Measurements from ENCODE around the gene SLC27A5. TPM values are rescaled to one million over a fixed set of nuclear protein-coding genes. Genes with fewer than 3 reads are reported as not detected.

Gene SLC27A5
- total and polyA plus RNA-seq, 2 of the 13 experiments (the other 11 are each of a cell fraction or from before 2014, with no cell fraction given), result 30.3 to 40.2 TPM

DNA sequence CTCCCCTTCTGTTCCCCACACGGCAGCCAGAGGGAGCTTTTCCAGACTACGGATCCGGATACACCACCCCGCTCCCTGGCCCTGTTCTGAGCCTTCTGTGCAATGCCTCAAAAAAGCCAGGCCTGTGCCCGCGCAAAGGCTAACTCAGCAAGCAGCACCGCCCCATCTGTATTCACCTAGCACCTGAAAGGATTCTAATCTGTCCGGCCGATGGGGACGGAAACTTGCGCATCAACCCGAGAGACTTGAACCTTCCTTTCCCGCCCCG is 7.2 kb upstream of the SLC27A5 start (continued):
- TF ChIP-seq, protein P1, sequence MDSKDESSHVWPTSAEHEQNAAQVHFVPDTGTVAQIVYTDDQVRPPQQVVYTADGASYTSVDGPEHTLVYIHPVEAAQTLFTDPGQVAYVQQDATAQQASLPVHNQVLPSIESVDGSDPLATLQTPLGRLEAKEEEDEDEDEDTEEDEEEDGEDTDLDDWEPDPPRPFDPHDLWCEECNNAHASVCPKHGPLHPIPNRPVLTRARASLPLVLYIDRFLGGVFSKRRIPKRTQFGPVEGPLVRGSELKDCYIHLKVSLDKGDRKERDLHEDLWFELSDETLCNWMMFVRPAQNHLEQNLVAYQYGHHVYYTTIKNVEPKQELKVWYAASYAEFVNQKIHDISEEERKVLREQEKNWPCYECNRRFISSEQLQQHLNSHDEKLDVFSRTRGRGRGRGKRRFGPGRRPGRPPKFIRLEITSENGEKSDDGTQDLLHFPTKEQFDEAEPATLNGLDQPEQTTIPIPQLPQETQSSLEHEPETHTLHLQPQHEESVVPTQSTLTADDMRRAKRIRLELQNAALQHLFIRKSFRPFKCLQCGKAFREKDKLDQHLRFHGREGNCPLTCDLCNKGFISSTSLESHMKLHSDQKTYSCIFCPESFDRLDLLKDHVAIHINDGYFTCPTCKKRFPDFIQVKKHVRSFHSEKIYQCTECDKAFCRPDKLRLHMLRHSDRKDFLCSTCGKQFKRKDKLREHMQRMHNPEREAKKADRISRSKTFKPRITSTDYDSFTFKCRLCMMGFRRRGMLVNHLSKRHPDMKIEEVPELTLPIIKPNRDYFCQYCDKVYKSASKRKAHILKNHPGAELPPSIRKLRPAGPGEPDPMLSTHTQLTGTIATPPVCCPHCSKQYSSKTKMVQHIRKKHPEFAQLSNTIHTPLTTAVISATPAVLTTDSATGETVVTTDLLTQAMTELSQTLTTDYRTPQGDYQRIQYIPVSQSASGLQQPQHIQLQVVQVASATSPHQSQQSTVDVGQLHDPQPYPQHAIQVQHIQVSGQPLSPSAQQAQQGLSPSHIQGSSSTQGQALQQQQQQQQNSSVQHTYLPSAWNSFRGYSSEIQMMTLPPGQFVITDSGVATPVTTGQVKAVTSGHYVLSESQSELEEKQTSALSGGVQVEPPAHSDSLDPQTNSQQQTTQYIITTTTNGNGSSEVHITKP (CRISPR knock-in tag; IDR thresholded peaks at IDR 0.05; ENCODE audit: low read depth), result no peak
- TF ChIP-seq, protein P2, sequence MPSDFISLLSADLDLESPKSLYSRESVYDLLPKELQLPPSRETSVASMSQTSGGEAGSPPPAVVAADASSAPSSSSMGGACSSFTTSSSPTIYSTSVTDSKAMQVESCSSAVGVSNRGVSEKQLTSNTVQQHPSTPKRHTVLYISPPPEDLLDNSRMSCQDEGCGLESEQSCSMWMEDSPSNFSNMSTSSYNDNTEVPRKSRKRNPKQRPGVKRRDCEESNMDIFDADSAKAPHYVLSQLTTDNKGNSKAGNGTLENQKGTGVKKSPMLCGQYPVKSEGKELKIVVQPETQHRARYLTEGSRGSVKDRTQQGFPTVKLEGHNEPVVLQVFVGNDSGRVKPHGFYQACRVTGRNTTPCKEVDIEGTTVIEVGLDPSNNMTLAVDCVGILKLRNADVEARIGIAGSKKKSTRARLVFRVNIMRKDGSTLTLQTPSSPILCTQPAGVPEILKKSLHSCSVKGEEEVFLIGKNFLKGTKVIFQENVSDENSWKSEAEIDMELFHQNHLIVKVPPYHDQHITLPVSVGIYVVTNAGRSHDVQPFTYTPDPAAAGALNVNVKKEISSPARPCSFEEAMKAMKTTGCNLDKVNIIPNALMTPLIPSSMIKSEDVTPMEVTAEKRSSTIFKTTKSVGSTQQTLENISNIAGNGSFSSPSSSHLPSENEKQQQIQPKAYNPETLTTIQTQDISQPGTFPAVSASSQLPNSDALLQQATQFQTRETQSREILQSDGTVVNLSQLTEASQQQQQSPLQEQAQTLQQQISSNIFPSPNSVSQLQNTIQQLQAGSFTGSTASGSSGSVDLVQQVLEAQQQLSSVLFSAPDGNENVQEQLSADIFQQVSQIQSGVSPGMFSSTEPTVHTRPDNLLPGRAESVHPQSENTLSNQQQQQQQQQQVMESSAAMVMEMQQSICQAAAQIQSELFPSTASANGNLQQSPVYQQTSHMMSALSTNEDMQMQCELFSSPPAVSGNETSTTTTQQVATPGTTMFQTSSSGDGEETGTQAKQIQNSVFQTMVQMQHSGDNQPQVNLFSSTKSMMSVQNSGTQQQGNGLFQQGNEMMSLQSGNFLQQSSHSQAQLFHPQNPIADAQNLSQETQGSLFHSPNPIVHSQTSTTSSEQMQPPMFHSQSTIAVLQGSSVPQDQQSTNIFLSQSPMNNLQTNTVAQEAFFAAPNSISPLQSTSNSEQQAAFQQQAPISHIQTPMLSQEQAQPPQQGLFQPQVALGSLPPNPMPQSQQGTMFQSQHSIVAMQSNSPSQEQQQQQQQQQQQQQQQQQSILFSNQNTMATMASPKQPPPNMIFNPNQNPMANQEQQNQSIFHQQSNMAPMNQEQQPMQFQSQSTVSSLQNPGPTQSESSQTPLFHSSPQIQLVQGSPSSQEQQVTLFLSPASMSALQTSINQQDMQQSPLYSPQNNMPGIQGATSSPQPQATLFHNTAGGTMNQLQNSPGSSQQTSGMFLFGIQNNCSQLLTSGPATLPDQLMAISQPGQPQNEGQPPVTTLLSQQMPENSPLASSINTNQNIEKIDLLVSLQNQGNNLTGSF (CRISPR knock-in tag; IDR thresholded peaks at IDR 0.05), result no peak
- TF ChIP-seq RCOR2 (CRISPR knock-in tag; IDR thresholded peaks at IDR 0.05) (0 out of 2 replicates have a peak, but pooled peaks have one; percentile 3), RFX1 (IDR thresholded peaks at IDR 0.05) (no peak), ZNF841 (CRISPR knock-in tag; IDR thresholded peaks at IDR 0.05; ENCODE audit: borderline replicate concordance) (no peak), RBM39 (IDR thresholded peaks at IDR 0.05; ENCODE audit: low read depth, low read length, poor library complexity, severe bottlenecking) (peak; percentile 13), MED13 (CRISPR knock-in tag; IDR thresholded peaks at IDR 0.05) (peak; percentile 72; the same call in 1 of the 2 replicates), ZZZ3 (CRISPR knock-in tag; IDR thresholded peaks at IDR 0.05; ENCODE audit: borderline replicate concordance) (no peak), JUNB (CRISPR knock-in tag; IDR thresholded peaks at IDR 0.05; ENCODE audit: borderline replicate concordance) (no peak), ZNF556 (CRISPR knock-in tag; IDR thresholded peaks at IDR 0.05; ENCODE audit: borderline replicate concordance) (no peak), ZNF101 (CRISPR knock-in tag; IDR thresholded peaks at IDR 0.05; ENCODE audit: borderline replicate concordance, low read depth) (no peak), ZNF883 (CRISPR knock-in tag; IDR thresholded peaks at IDR 0.05; ENCODE audit: not compliant biosample characterization) (no peak), MXI1 (IDR thresholded peaks at IDR 0.05; ENCODE audit: borderline replicate concordance, low read depth, low read length) (no peak), ZFP36 (IDR thresholded peaks at IDR 0.05; ENCODE audit: borderline replicate concordance, low read depth, low read length, partially characterized antibody) (no peak)
- TF ChIP-seq, protein P3, sequence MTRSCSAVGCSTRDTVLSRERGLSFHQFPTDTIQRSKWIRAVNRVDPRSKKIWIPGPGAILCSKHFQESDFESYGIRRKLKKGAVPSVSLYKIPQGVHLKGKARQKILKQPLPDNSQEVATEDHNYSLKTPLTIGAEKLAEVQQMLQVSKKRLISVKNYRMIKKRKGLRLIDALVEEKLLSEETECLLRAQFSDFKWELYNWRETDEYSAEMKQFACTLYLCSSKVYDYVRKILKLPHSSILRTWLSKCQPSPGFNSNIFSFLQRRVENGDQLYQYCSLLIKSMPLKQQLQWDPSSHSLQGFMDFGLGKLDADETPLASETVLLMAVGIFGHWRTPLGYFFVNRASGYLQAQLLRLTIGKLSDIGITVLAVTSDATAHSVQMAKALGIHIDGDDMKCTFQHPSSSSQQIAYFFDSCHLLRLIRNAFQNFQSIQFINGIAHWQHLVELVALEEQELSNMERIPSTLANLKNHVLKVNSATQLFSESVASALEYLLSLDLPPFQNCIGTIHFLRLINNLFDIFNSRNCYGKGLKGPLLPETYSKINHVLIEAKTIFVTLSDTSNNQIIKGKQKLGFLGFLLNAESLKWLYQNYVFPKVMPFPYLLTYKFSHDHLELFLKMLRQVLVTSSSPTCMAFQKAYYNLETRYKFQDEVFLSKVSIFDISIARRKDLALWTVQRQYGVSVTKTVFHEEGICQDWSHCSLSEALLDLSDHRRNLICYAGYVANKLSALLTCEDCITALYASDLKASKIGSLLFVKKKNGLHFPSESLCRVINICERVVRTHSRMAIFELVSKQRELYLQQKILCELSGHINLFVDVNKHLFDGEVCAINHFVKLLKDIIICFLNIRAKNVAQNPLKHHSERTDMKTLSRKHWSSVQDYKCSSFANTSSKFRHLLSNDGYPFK (CRISPR knock-in tag; IDR thresholded peaks at IDR 0.05; ENCODE audit: borderline replicate concordance), result no peak
- TF ChIP-seq, protein P4, sequence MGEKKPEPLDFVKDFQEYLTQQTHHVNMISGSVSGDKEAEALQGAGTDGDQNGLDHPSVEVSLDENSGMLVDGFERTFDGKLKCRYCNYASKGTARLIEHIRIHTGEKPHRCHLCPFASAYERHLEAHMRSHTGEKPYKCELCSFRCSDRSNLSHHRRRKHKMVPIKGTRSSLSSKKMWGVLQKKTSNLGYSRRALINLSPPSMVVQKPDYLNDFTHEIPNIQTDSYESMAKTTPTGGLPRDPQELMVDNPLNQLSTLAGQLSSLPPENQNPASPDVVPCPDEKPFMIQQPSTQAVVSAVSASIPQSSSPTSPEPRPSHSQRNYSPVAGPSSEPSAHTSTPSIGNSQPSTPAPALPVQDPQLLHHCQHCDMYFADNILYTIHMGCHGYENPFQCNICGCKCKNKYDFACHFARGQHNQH (CRISPR knock-in tag; IDR thresholded peaks at IDR 0.05), result no peak
- TF ChIP-seq, protein P5, sequence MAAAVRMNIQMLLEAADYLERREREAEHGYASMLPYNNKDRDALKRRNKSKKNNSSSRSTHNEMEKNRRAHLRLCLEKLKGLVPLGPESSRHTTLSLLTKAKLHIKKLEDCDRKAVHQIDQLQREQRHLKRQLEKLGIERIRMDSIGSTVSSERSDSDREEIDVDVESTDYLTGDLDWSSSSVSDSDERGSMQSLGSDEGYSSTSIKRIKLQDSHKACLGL (CRISPR knock-in tag; IDR thresholded peaks at IDR 0.05), result no peak

Data from HepG2 (cell line).